GM06990 (cell line): Measurements from ENCODE around the gene ENDOD1.

Experiments used
- DNase-seq: peaks from one replicate; pipeline ENCODE4 v3.0.0-alpha.2; 2011; ENCODE audit not compliant: insufficient read length; ENCODE audit errors: extremely low read depth
- H3K27me3 ChIP-seq: replicated peaks from 2 replicates; pipeline ENCODE4 v1.6.0; 2011; ENCODE audit warnings: low read length; ENCODE audit not compliant: control insufficient read depth, insufficient read depth
- H3K36me3 ChIP-seq: 2 replicates; pipeline ENCODE4 v1.5.1; 2011; ENCODE audit warnings: low read length; ENCODE audit not compliant: control insufficient read depth, insufficient read depth
- H3K4me3 ChIP-seq: replicated peaks from 2 replicates; pipeline ENCODE4 v1.5.1; 2011; ENCODE audit warnings: low read depth, mild to moderate bottlenecking, control low read depth, low read length
- TF ChIP-seq, protein P1 (sequence below): IDR thresholded peaks from 2 replicates; pipeline ENCODE4 v1.5.1; 2011; ENCODE audit warnings: low read length, control low read depth, mild to moderate bottlenecking, inconsistent platforms; ENCODE audit not compliant: insufficient read depth, poor library complexity, severe bottlenecking

ENDOD1 gene

DNA sequence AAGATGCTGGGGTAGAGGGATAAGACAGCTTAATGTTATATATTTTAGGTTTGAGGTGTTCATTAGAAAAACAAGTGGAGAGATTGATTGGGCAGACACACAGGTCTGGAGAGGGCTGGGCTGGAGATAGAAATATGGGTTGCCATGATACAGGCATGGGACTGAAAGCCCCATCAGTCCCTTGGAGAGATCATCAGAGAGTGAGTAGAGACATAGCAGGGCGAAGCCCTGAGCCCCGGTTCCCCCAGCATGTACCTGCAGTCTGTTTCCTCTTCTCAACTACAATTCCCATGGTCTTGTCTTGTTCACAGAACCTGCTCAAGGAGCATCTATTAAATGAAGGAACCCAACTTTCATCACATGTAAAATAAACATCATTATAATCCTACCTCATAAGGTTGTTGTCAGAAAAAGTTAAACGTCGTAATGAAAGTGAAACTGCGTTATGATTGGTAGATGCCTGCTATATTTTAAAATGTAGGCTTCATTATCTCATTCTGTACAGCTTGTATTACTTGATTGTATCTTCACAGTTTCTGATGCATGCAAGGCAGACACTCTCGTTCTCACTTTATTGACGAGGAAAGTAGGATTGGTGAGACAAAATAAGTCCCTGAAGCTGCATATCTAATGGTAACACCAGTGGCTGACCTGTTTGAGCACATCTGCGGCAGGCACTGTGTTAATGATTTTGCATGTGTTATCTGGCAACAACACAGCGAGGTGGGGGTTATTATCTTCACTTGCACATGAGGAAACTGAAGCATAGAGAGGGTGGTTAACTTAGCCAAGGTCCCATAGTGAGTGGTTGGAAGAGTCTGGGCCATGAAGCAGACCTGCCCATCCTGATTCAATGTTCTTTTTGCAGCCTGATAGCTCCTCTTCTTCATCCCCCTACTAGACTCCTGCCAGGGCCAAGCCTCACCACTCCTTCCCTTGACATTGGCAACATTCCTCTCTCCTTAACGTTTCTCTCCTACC, 63.5 kb downstream of the ENDOD1 start:
- H3K27me3 ChIP-seq: no peaks in the 10 kb centered on the region
- H3K36me3 ChIP-seq: no peaks in the 10 kb centered on the region
- DNase-seq: peak; percentile 13
- peak overlapping the region; percentile 8 for H3K4me3 ChIP-seq
- TF ChIP-seq, protein P1, sequence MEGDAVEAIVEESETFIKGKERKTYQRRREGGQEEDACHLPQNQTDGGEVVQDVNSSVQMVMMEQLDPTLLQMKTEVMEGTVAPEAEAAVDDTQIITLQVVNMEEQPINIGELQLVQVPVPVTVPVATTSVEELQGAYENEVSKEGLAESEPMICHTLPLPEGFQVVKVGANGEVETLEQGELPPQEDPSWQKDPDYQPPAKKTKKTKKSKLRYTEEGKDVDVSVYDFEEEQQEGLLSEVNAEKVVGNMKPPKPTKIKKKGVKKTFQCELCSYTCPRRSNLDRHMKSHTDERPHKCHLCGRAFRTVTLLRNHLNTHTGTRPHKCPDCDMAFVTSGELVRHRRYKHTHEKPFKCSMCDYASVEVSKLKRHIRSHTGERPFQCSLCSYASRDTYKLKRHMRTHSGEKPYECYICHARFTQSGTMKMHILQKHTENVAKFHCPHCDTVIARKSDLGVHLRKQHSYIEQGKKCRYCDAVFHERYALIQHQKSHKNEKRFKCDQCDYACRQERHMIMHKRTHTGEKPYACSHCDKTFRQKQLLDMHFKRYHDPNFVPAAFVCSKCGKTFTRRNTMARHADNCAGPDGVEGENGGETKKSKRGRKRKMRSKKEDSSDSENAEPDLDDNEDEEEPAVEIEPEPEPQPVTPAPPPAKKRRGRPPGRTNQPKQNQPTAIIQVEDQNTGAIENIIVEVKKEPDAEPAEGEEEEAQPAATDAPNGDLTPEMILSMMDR: no peak

DNA sequence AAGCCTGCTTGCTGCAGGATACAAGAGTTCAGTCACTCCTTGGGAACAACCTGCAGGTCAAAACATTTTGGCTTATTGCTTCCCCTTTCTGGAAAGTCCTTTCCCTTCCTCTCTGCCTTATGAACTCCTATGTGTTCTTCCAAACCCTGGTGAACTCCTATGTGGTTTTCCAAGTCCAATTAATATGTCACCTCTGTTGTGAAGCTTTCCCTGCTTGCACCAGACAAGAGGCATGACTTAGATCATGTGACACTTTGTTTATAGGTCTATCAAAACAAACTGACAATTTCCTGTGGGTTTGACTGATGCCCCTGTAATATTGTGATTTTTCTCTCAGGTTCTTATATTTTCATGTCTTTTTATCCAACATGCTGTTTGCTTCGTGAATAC, 64.2 kb downstream of the ENDOD1 start:
- no peak overlapping the region for H3K4me3 ChIP-seq
- no peaks in the 10 kb centered on the region for H3K36me3 ChIP-seq
- no peaks in the 10 kb centered on the region for H3K27me3 ChIP-seq
- TF ChIP-seq, protein P1: no peak
- DNase-seq: no peak

DNA sequence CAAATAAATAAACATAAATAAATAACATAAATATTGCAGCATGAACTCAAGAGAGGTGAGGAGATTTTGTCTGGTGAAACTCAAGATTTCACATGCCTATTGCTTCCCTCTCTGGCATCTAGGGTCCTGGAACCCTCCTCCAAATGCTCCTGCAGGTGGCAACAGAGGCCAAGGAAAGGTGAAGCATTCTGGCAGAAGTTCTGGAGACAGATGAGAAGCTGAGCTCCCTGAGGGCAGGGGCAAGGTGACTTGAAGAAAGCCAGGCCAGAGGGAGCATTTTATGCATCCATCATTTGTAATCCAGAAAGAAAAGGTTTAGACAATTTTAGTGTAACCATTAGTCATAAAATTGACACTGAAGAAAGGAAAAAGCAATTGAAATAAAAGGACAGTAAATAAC, 64.9 kb downstream of the ENDOD1 start:
- TF ChIP-seq, protein P1: peak; percentile 71
- Histone ChIP-seq H3K27me3 (no peaks in the 10 kb centered on the region), H3K4me3 (no peak overlapping the region), H3K36me3 (no peaks in the 10 kb centered on the region)
- DNase-seq: peak; percentile 35

DNA sequence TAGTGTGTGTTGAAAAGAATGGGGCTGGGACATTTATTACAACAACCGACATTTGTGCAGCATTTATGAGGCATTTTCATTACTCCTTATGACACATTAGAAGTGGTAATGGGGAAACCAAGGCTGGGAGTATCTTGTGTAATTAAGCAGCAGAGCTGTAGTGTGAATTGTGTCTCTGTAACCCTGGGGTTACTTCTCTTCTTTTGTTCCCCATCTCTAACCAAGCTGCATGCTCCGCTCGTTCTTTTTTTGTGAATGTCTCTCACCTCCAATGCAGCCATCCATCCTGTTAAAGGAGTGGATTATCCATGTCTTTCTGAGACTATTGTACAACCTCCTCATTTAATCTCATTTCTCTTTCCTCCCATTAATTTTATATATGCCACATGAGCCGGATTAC, 65.7 kb downstream of the ENDOD1 start:
- DNase-seq: no peak
- no peaks in the 10 kb centered on the region for H3K27me3 ChIP-seq
- H3K4me3 ChIP-seq: no peak overlapping the region
- TF ChIP-seq, protein P1: no peak
- H3K36me3 ChIP-seq: no peaks in the 10 kb centered on the region

DNA sequence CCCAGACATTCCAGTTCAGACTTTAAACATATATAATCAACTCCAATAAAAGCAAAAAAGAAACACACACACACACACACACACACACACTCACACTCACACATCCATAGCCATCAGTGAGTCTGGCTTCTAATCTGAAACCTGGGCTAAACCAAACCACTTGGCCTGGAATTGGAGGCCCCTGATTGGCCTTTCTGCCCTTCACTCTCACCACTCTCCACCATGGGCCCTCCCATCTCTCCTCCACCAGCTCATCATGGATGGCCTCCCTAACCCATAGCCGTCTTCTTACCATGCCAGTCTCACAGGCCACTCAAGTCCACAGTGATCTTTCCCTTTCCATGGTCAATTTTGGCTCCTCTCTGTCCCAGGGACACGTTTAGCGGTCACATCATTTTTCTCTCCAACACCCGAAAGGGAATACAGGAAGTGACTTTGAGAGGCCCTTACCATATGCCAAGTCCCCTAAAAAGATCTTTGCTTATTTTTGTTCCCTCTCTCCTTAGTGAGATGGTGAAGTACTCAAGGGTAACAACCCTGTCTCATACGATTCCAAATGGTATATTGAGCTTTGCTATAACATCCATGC, 66.6 kb downstream of the ENDOD1 start:
- no peak overlapping the region for H3K4me3 ChIP-seq
- DNase-seq: no peak
- TF ChIP-seq, protein P1: no peak
- no peaks in the 10 kb centered on the region for H3K27me3 ChIP-seq
- H3K36me3 ChIP-seq: no peaks in the 10 kb centered on the region
